Activated B cell treated with CpG ODN at 0.5 μM for 24 hours (primary cell): ENCODE measurements around the gene COA3. TPM values are rescaled to one million over a fixed set of nuclear protein-coding genes. Genes with fewer than 3 reads are reported as not detected.

Experiments
- ATAC-seq: fragments of 200-7000 bp; cut with Tn5 transposase; one replicate; pipeline ENCODE4 v1.10.0; 2021; ENCODE audit warnings: low read depth, mild to moderate bottlenecking, moderate library complexity
- CTCF ChIA-PET: fragments of 350-600 bp; sonication (Branson Sonifier 250); formaldehyde crosslinking; loops from one replicate; lab custom pipeline; 2021; ENCODE audit warnings: antibody characterized with exemption; lab: Charles Lee
- POLR2A ChIA-PET: fragments of 350-600 bp; sonication (Branson Sonifier 250); formaldehyde crosslinking; loops from one replicate; lab custom pipeline; 2021; ENCODE audit warnings: antibody characterized with exemption; lab: Charles Lee
- DNase-seq: peaks from one replicate; pipeline ENCODE4 v3.0.0; 2022
- H3K27ac Mint-ChIP-seq: one replicate; pipeline ENCODE4 v1.8.0; 2020; ENCODE audit warnings: mixed read lengths
- H3K27me3 Mint-ChIP-seq: one replicate; pipeline ENCODE4 v1.8.0; 2021; ENCODE audit warnings: mixed read lengths
- H3K36me3 Mint-ChIP-seq: one replicate; pipeline ENCODE4 v1.8.0; 2021; ENCODE audit warnings: low read depth, mixed read lengths
- H3K4me1 Mint-ChIP-seq: one replicate; pipeline ENCODE4 v1.8.0; 2021; ENCODE audit warnings: mixed read lengths
- H3K4me3 Mint-ChIP-seq: one replicate; pipeline ENCODE4 v1.8.0; 2020; ENCODE audit warnings: mild to moderate bottlenecking, mixed read lengths
- H3K9me3 Mint-ChIP-seq: one replicate; pipeline ENCODE4 v1.8.0; 2020; ENCODE audit warnings: mixed read lengths
- intact Hi-C: fragments of 100-400 bp; cut with micrococcal nuclease; formaldehyde crosslinking; loops from one replicate; pipeline ENCODE4 v1.15.1; 2024
- total RNA-seq: library from RNA; stranded (reverse); gene quantifications from 2 replicates; pipeline ENCODE4 v1.2.3, GENCODE V29; 2022
- TF ChIP-seq, protein P1 (sequence below): fragments of 200-600 bp; IDR thresholded peaks from one replicate; pipeline ENCODE4 v1.8.0; 2022; ENCODE audit warnings: antibody characterized with exemption, mild to moderate bottlenecking

Gene COA3
- total RNA-seq, 1 donor from 2014 or later, result 41.4 TPM

DNA sequence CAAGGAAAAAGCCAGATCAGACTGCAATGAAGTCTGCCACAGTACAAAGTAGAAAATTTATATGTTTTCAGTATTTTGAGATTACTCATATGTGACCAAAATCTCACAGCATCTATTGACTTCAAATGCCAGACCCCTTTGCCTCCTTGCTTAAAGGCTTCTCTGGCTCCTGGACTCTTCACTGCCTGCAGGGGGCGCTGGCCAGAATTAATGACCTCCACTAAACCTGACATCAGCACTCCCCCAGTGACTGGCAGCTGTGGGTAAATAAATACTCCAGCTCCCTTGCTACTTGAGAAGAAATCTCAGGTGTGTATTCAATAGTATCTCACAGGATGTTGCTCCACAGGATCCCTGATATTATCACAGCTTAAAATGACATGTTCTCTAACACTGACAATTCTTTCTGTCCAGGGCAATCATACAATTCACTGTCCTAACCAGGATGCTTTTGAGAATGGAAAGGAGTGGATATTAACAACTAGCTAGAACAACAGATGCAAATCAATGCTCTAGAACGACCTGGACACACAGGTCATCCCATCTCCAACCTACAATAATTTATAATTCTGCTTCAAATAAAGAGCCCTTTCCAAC, 21.5 kb upstream of the COA3 start:
- peak; percentile 20 for ATAC-seq
- Mint-ChIP-seq H3K4me3 (peak overlapping the region; percentile 28), H3K27ac (no peak overlapping the region)

DNA sequence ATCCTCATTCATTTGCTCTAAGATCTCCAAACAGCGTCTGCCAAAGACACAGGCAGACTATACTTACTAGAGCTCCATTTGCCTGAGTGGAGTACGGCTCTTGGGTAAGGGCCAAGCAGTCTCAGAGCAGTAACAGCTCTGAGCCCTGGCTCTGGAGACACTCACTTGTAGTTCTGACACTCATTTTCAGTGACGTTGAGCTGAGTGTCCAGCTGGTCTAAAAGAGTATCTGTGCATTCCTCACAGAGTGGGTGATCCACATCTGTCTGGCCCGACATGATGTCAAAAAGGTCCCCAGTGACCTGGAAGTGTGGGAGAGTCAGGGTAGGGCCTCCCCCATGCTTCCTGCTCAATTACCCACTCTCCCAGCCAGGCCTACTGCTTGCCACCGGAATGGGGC, 19.9 kb upstream of the COA3 start:
- H3K36me3 Mint-ChIP-seq, result peaks cover 85% of the 10 kb centered on the region
- no peaks in the 10 kb centered on the region for H3K27me3 Mint-ChIP-seq
- POLR2A ChIA-PET, result interaction anchor here (0.5 to 9.2 kb wide), 3 partner anchors 15 to 96 kb away, joined by 3 to 115 read pairs (median 10); partner anchors contain the start of gene PSME3
- H3K4me1 Mint-ChIP-seq, result peaks cover 11% of the 10 kb centered on the region
- CTCF ChIA-PET, result interaction anchor here (2.4 to 5.9 kb wide), 3 partner anchors 15 to 180 kb away, joined by 9 to 27 read pairs (median 10); partner anchors contain the start of genes PSME3 and RPL27
- H3K4me3 Mint-ChIP-seq, result no peak overlapping the region
- ATAC-seq (no peak), DNase-seq (no peak)
- no peak overlapping the region for H3K27ac Mint-ChIP-seq
- intact Hi-C loops, result no loop called here
- no peaks in the 10 kb centered on the region for H3K9me3 Mint-ChIP-seq
- TF ChIP-seq, protein P1, sequence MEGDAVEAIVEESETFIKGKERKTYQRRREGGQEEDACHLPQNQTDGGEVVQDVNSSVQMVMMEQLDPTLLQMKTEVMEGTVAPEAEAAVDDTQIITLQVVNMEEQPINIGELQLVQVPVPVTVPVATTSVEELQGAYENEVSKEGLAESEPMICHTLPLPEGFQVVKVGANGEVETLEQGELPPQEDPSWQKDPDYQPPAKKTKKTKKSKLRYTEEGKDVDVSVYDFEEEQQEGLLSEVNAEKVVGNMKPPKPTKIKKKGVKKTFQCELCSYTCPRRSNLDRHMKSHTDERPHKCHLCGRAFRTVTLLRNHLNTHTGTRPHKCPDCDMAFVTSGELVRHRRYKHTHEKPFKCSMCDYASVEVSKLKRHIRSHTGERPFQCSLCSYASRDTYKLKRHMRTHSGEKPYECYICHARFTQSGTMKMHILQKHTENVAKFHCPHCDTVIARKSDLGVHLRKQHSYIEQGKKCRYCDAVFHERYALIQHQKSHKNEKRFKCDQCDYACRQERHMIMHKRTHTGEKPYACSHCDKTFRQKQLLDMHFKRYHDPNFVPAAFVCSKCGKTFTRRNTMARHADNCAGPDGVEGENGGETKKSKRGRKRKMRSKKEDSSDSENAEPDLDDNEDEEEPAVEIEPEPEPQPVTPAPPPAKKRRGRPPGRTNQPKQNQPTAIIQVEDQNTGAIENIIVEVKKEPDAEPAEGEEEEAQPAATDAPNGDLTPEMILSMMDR, result no peak

More for the DNA sequence above, 21.5 kb upstream of the COA3 start:
- Mint-ChIP-seq H3K4me1 (peaks cover 21% of the 10 kb centered on the region), H3K36me3 (peaks cover 73% of the 10 kb centered on the region), H3K9me3 (no peaks in the 10 kb centered on the region), H3K27me3 (no peaks in the 10 kb centered on the region)
- TF ChIP-seq, protein P1, result no peak
- DNase-seq, result peak; percentile 43
- POLR2A ChIA-PET, result interaction anchor here (0.7 to 9.2 kb wide), 5 partner anchors 14 to 549 kb away, joined by 3 to 115 read pairs (median 3); partner anchors contain the start of genes CNTD1, COA3 and PSME3
- CTCF ChIA-PET, result interaction anchor here (0.7 to 5.9 kb wide), 4 partner anchors 14 to 379 kb away, joined by 3 to 27 read pairs (median 10); partner anchors contain the start of genes PSME3 and RPL27
- intact Hi-C loops, result loop anchor here (1.0 to 5.0 kb wide), 4 partner anchors 78 to 143 kb away; partner anchors contain the start of gene PLEKHH3

DNA sequence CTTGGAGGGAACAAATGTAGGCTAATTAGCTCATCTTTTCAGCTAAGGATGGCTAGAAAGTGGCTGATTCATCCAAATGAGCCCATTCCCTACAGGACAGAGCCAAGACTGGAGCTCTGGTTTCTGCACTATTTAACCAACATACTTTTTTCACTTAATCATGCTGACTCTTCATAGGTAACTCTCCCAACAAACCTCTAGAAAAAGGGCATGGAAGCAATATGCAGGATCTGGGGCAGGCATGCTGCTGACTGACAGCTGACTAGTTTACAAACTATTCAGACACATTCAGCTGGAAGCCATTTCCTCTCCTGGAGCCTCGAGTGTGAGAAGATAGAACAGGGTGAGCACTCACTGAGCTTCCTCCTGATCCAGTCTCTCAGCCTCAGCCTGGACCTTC, 19.4 kb upstream of the COA3 start:
- intact Hi-C loops, result no loop called here
- Mint-ChIP-seq H3K27ac (no peak overlapping the region), H3K4me1 (peaks cover 7% of the 10 kb centered on the region), H3K9me3 (no peaks in the 10 kb centered on the region), H3K36me3 (peaks cover 86% of the 10 kb centered on the region), H3K27me3 (no peaks in the 10 kb centered on the region), H3K4me3 (no peak overlapping the region)
- TF ChIP-seq, protein P1, result no peak
- ATAC-seq (no peak), DNase-seq (no peak)
- ChIA-PET CTCF (interaction anchor here (2.4 to 5.9 kb wide), 2 partner anchors 15 to 16 kb away, joined by 10 to 27 read pairs; partner anchors contain the start of gene PSME3), POLR2A (interaction anchor here (0.5 to 9.2 kb wide), 3 partner anchors 16 to 76 kb away, joined by 3 to 115 read pairs (median 3); partner anchors contain the start of genes CNTD1, COA3 and PSME3)

DNA sequence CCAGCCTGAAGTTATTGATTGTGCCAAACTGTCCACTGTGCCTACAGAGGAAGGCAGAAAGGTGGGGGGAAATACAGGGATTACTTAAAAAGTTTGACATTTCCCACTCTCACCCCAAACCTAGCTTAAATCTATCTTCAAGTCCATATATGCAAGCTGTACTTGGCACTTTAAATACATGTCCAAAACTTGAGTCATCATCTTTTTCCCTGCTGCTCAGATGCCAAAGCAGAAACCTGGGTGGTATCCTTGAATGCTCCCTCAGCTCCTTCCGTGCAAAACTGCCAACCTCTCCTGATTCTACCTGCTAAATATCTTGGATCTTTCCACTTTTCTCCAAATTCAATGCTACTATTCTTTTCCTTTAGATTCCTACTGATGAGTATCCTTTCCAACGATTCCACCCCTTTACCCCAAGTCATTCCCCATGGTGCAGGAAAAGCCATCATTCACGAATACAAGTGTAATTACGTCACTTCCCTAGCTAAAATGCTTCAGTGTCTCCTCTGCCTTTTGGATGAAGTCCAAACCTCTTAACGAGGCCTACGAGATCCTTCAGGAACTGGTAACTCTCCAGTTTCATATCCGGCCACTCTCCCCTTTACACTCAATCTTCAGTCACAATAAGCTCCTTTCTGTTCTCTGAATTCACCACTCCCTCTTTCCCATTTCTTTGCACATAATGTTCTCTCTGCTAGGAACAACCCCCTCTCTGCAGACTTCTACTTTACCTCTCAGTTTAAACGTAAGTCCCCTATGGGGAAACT, 16.3 kb upstream of the COA3 start:
- DNase-seq, result no peak
- TF ChIP-seq, protein P1, result no peak
- Mint-ChIP-seq H3K4me1 (no peaks in the 10 kb centered on the region), H3K4me3 (no peak overlapping the region), H3K9me3 (no peaks in the 10 kb centered on the region), H3K27me3 (no peaks in the 10 kb centered on the region), H3K27ac (no peak overlapping the region), H3K36me3 (peaks cover 86% of the 10 kb centered on the region)
- ChIA-PET POLR2A (interaction anchor here (0.6 to 2.9 kb wide), 3 partner anchors 9 to 282 kb away, joined by 3 to 11 read pairs (median 5); partner anchors contain the start of genes BECN1 and PSME3), CTCF (no interaction called here)
- no peak for ATAC-seq
- intact Hi-C loops, result no loop called here
